ENCODE results near the gene CDC42BPA. TPM values are rescaled to one million over a fixed set of nuclear protein-coding genes. Genes with fewer than 3 reads are reported as not detected.

Gene CDC42BPA
- total and polyA plus RNA-seq, 2 experiments from 2014 or later: 25.1 to 25.2 TPM

DNA sequence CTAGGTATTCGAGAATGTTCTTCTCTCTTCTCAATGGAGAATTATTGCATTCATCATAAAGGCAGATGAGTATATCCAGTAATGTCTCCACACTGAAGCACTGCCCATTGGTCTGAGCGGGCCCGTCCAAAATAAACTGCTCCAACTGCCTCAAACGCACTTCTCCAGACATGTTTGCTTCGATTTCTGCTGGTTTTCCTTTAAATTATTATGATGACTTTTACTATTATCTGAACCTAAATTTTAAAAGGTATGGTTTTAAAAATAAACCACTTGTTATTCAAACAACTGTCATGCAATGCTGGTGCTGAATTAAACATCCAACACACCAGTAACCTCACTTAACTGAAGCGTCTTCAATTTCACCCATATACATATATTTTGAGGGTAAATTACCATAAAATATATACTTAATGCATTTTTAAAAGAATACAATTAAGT lies 1.3 kb downstream of the CDC42BPA start:
- TF ChIP-seq, protein P1, sequence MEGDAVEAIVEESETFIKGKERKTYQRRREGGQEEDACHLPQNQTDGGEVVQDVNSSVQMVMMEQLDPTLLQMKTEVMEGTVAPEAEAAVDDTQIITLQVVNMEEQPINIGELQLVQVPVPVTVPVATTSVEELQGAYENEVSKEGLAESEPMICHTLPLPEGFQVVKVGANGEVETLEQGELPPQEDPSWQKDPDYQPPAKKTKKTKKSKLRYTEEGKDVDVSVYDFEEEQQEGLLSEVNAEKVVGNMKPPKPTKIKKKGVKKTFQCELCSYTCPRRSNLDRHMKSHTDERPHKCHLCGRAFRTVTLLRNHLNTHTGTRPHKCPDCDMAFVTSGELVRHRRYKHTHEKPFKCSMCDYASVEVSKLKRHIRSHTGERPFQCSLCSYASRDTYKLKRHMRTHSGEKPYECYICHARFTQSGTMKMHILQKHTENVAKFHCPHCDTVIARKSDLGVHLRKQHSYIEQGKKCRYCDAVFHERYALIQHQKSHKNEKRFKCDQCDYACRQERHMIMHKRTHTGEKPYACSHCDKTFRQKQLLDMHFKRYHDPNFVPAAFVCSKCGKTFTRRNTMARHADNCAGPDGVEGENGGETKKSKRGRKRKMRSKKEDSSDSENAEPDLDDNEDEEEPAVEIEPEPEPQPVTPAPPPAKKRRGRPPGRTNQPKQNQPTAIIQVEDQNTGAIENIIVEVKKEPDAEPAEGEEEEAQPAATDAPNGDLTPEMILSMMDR (IDR thresholded peaks at IDR 0.05; ENCODE audit: low read depth, low read length): no peak
- Histone ChIP-seq H3K27me3 (no peaks in the 10 kb centered on the region), H3K4me3 (peak overlapping the region; percentile 90), H3K4me1 (ENCODE audit: low read depth) (peaks cover 12% of the 10 kb centered on the region), H3K36me3 (no peaks in the 10 kb centered on the region), H3K9me3 (ENCODE audit: low read depth) (no peaks in the 10 kb centered on the region), H3K27ac (no peak overlapping the region)
- DNase-seq (ENCODE audit: low read depth in 1 of 2, low spot score in 1 of 2): peak; percentile 13 to 44

DNA sequence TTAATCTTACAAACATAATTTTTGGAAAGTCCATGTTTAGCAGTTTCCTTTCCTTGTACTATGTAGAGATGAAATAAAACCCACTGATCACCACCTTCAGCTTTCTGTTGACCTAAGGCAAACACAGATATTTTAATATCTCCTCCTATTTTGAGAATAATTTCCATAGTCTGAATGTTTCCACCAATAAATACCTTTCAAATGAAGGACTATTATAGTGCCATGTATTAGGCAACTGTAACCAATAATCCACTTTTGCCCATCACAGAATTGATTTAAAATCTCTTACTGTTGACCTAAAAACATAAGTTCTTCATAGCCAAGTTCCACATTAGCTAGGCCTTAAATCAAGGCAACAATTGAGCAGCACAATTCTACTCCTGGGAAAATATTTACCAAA lies 1.8 kb downstream of the CDC42BPA start:
- no peak overlapping the region for H3K27ac ChIP-seq
- H3K36me3 ChIP-seq: no peaks in the 10 kb centered on the region
- TF ChIP-seq, protein P1 (IDR thresholded peaks at IDR 0.05; ENCODE audit: low read depth, low read length): no peak

DNA sequence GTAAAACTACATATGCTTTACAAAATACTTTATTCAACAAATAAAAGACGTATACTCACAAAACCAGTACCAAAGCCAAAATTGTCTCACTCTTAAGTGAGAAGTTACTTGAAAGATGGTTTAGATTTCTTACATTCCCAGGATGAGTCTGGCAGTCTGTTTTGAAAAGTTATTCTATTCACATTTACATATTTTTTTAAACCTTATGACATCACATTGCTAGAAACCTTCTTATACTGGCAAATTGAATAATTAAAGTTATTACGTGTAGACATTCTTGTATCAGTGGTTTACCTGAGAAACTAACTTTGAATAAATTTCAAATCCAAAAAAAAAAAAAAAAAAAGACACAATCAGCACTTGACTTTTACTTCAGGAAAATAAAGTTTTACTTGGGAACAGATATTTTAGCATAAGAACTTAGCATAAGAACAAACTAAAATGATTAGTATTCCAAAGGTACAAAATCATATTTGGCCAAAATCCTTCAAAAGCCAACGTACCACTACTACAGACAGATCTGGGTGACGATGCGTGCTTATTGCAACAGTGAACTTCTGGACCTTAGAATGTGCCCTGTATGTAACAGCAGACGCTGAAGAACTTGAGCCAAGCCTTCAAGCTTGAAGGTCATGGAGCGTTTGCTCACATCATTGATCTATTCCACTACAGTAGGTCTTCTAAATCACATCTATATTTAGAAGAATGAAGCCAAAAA lies 2.5 kb downstream of the CDC42BPA start:
- Histone ChIP-seq H3K9me3 (ENCODE audit: low read depth) (no peaks in the 10 kb centered on the region), H3K4me1 (ENCODE audit: low read depth) (peaks cover 12% of the 10 kb centered on the region), H3K4me3 (peak overlapping the region; percentile 90), H3K36me3 (no peaks in the 10 kb centered on the region), H3K27me3 (no peaks in the 10 kb centered on the region), H3K27ac (no peak overlapping the region)
- TF ChIP-seq, protein P1 (IDR thresholded peaks at IDR 0.05; ENCODE audit: low read depth, low read length): no peak
- DNase-seq (ENCODE audit: low read depth in 1 of 2, low spot score in 1 of 2): peak; percentile 56 to 81

More for the DNA sequence above, 1.8 kb downstream of the CDC42BPA start:
- DNase-seq (ENCODE audit: low read depth in 1 of 2, low spot score in 1 of 2): no peak
- peak overlapping the region; percentile 90 for H3K4me3 ChIP-seq
- peaks cover 12% of the 10 kb centered on the region for H3K4me1 ChIP-seq (ENCODE audit: low read depth)
- no peaks in the 10 kb centered on the region for H3K27me3 ChIP-seq
- no peaks in the 10 kb centered on the region for H3K9me3 ChIP-seq (ENCODE audit: low read depth)

DNA sequence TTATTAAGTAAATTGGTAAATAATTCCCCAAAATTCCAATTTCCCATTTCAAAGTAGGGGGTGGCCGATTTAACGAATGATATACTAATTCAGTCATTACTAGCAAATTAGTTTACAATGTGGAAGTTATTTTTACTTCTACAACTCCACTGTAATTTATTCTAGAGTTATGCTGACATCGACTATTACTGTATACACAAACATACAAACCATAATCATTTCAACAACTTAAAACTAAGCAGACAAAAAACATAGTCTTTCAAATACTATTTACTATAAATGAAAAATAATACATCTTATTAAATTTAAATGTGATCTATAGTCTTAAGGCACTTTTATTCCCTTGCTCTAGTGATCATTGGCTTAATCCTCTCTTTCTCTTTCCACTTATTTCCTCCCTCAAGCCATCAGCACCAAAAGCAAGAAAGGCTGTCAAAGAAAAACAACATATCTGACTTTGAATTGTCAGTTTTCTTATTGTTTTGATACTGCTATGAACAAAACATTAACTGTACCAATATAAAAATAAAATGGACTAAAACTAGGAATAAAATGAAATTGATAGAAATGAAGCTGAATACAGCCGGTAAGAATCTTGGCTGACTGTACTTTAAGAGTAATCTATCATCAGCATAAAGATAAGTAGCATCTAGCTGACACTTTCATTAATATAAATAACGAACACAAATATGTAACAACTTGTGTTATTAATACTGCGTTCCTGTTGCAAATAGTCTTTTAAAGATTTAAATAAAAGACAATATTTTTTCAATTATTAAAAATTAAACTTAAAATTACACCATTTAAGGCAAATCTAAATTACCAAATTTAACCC lies 4.1 kb downstream of the CDC42BPA start:
- TF ChIP-seq, protein P1 (IDR thresholded peaks at IDR 0.05; ENCODE audit: low read depth, low read length): no peak
- Histone ChIP-seq H3K27me3 (no peaks in the 10 kb centered on the region), H3K4me1 (ENCODE audit: low read depth) (peaks cover 12% of the 10 kb centered on the region), H3K27ac (no peak overlapping the region), H3K4me3 (peak overlapping the region; percentile 90), H3K9me3 (ENCODE audit: low read depth) (no peaks in the 10 kb centered on the region), H3K36me3 (no peaks in the 10 kb centered on the region)
- DNase-seq (ENCODE audit: low read depth in 1 of 2, low spot score in 1 of 2): no peak

DNA sequence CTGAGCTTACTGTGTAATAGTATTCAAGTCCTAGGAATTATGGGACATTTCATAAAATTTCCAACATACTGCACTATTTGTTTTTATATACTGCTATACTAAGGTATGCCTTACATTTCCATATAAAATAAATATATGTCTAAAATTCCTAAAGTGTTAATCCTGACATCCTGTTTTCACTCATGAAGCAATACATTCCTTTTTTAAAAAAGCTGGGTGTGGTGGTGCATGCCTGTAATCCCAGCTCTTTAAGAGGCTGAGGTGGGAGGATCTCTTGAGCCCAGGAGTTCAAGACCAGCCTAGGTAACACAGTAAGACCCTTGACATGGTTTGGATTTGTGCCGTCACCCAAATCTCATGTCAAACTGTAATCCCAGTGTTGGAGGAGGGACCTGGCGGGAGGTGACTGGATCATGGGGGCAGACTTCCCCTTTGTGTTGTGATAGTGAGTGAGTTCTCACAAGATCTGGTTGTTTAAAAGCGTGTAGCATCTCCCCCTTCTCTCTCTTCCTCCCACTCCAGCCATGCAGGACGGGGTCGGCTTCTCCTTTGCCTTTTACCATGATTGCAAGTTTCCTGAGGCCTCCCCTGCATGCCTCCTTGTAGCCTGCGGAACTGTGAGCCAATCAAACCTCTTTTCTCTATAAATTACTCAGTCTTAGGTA lies 5.8 kb downstream of the CDC42BPA start:
- no peak overlapping the region for H3K4me3 ChIP-seq
- peaks cover 12% of the 10 kb centered on the region for H3K4me1 ChIP-seq (ENCODE audit: low read depth)
- H3K9me3 ChIP-seq (ENCODE audit: low read depth): no peaks in the 10 kb centered on the region
- TF ChIP-seq, protein P1 (IDR thresholded peaks at IDR 0.05; ENCODE audit: low read depth, low read length): no peak
- no peak for DNase-seq (ENCODE audit: low read depth in 1 of 2, low spot score in 1 of 2)
- no peaks in the 10 kb centered on the region for H3K27me3 ChIP-seq
- no peak overlapping the region for H3K27ac ChIP-seq
- no peaks in the 10 kb centered on the region for H3K36me3 ChIP-seq

All from cardiac muscle cell (in vitro differentiated cells and primary cell).